HCT116 (cell line): ENCODE results near the gene SYAP1. TPM values are rescaled to one million over a fixed set of nuclear protein-coding genes. Genes with fewer than 3 reads are reported as not detected.

ENCODE experiments used
- ATAC-seq: fragments of 200-7000 bp; cut with Tn5 transposase; 2 replicates; pipeline ENCODE4 v1.9.1; 2020; ENCODE audit warnings: mild to moderate bottlenecking, moderate library complexity
- BruUV-seq: library from RNA; stranded (reverse); fragments of 400-500 nt; replicated peaks from 2 replicates; lab custom pipeline; 2021; lab: Mats Ljungman, UMichigan
- CTCF ChIA-PET: fragments of 300-600 bp; sonication (Branson Sonifier 250); formaldehyde crosslinking; loops from one replicate; lab custom pipeline; 2021; ENCODE audit warnings: antibody characterized with exemption; lab: Charles Lee
- POLR2A ChIA-PET: fragments of 300-600, 350-600 bp; sonication (Branson Sonifier 250); formaldehyde crosslinking; loops from one replicate; lab custom pipeline; 2021; ENCODE audit warnings: antibody characterized with exemption; lab: Charles Lee
- RAD21 ChIA-PET, 2 experiments: fragments of 300-600 bp; sonication (Branson Sonifier 250); formaldehyde crosslinking; loops; one replicate each; lab custom pipeline; 2023; ENCODE audit warnings: low total read pairs in 2 of 2; ENCODE audit not compliant: uncharacterized antibody in 2 of 2, unreplicated experiment in 2 of 2, low non-redundant PET in 1 of 2; lab: Charles Lee
- DNase-seq: peaks from one replicate; pipeline ENCODE4 v3.0.0-alpha.2; 2010; ENCODE audit warnings: low read depth, low spot score
- H2AFZ ChIP-seq: fragments of 200-600 bp; shearing (Covaris generic), sonication (generic); 2 replicates; pipeline ENCODE4 v1.6.1; 2017; ENCODE audit warnings: low read depth, mixed run types, mixed read lengths, antibody characterized with exemption, low read length; ENCODE audit not compliant: poor library complexity, severe bottlenecking
- H3K27ac ChIP-seq: 2 replicates; pipeline ENCODE4 v1.5.1; 2012; ENCODE audit warnings: low read depth, low read length
- H3K27me3 ChIP-seq: fragments of 200-600 bp; sonication (generic); 2 replicates; pipeline ENCODE4 v1.6.1; 2016; ENCODE audit warnings: mixed run types, low read length, mixed read lengths; ENCODE audit not compliant: insufficient read depth
- H3K36me3 ChIP-seq, 2 experiments: fragments of 200-500 bp in 1 of 2; fragments of 200-600 bp in 1 of 2; sonication (Bioruptor generic) in 1 of 2; sonication (generic) in 1 of 2; 2 replicates each; pipeline versions ENCODE4 v1.5.1 to v1.6.1; 2014 to 2016; ENCODE audit warnings: low read length in 2 of 2, inconsistent platforms in 1 of 2, mixed read lengths in 1 of 2, mixed run types in 1 of 2; ENCODE audit not compliant: insufficient read depth in 2 of 2, control insufficient read depth in 1 of 2
- H3K4me1 ChIP-seq, 2 experiments: fragments of 200-600 bp in 1 of 2; sonication (generic) in 1 of 2; 2 replicates each; pipeline versions ENCODE4 v1.5.1 to v1.6.1; 2012 to 2017; ENCODE audit warnings: low read length in 2 of 2, inconsistent platforms in 1 of 2, mild to moderate bottlenecking in 1 of 2, mixed read lengths in 1 of 2, mixed run types in 1 of 2, moderate library complexity in 1 of 2; ENCODE audit not compliant: insufficient read depth in 2 of 2, control insufficient read depth in 1 of 2
- H3K4me2 ChIP-seq: fragments of 200-600 bp; sonication (generic); 2 replicates; pipeline ENCODE4 v1.6.1; 2017; ENCODE audit warnings: mixed run types, low read length, mixed read lengths
- H3K4me3 ChIP-seq, 2 experiments: fragments of 200-600 bp in 1 of 2; sonication (generic) in 1 of 2; replicated peaks in 1 of 2; 2 replicates each; pipeline ENCODE4 v1.5.1; 2011 to 2016; ENCODE audit warnings: low read length in 2 of 2, control low read depth in 1 of 2, low read depth in 1 of 2, mild to moderate bottlenecking in 1 of 2, mixed read lengths in 1 of 2, mixed run types in 1 of 2
- H3K79me2 ChIP-seq: fragments of 200-600 bp; sonication (generic); 2 replicates; pipeline ENCODE4 v1.6.1; 2017; ENCODE audit warnings: mild to moderate bottlenecking, mixed run types, low read length, moderate library complexity, mixed read lengths; ENCODE audit not compliant: insufficient read depth
- H3K9ac ChIP-seq: fragments of 200-600 bp; sonication (generic); 2 replicates; pipeline ENCODE4 v1.6.1; 2016; ENCODE audit warnings: low read length, mixed read lengths
- H3K9me2 ChIP-seq: fragments of 200-600 bp; sonication (generic), shearing (Covaris generic); 2 replicates; pipeline ENCODE4 v1.6.1; 2017; ENCODE audit warnings: mixed run types, mild to moderate bottlenecking, moderate library complexity; ENCODE audit not compliant: insufficient read depth
- H3K9me3 ChIP-seq, 2 experiments: fragments of 200-500 bp in 1 of 2; fragments of 200-600 bp in 1 of 2; sonication (Bioruptor generic) in 1 of 2; sonication (generic) in 1 of 2; 2 replicates each; pipeline ENCODE4 v1.6.1; 2014 to 2017; ENCODE audit warnings: low read length in 2 of 2, mixed read lengths in 2 of 2, inconsistent platforms in 1 of 2, low read depth in 1 of 2, mild to moderate bottlenecking in 1 of 2, mixed run types in 1 of 2, moderate library complexity in 1 of 2; ENCODE audit not compliant: control insufficient read depth in 1 of 2, insufficient read depth in 1 of 2
- H4K20me1 ChIP-seq: fragments of 200-600 bp; sonication (generic), shearing (Covaris generic); 2 replicates; pipeline ENCODE4 v1.6.1; 2017; ENCODE audit warnings: mixed run types, mild to moderate bottlenecking, moderate library complexity; ENCODE audit not compliant: insufficient read depth
- ATF3 ChIP-seq: IDR thresholded peaks from 2 replicates; pipeline ENCODE4 v1.6.1; 2012
- CBX3 ChIP-seq: IDR thresholded peaks from 2 replicates; pipeline ENCODE4 v1.6.1; 2012; ENCODE audit warnings: low read depth
- CEBPB ChIP-seq: IDR thresholded peaks from 2 replicates; pipeline ENCODE4 v1.6.1; 2012; ENCODE audit warnings: low read depth
- EGR1 ChIP-seq: IDR thresholded peaks from 2 replicates; pipeline ENCODE4 v1.6.1; 2012; ENCODE audit warnings: low read depth
- ELF1 ChIP-seq: IDR thresholded peaks from 2 replicates; pipeline ENCODE4 v1.6.1; 2012; ENCODE audit warnings: low read depth, borderline replicate concordance
- EZH2 ChIP-seq: fragments of 200-600 bp; sonication (generic); IDR thresholded peaks from 2 replicates; pipeline ENCODE4 v1.6.1; 2017; ENCODE audit warnings: antibody characterized with exemption, mixed run types
- EZH2phosphoT487 ChIP-seq: fragments of 200-600 bp; IDR thresholded peaks from 2 replicates; pipeline ENCODE4 v1.6.1; 2018; ENCODE audit warnings: antibody characterized with exemption, borderline replicate concordance
- FOSL1 ChIP-seq: IDR thresholded peaks from 2 replicates; pipeline ENCODE4 v1.6.1; 2012; ENCODE audit warnings: low read depth
- JUND ChIP-seq: IDR thresholded peaks from 2 replicates; pipeline ENCODE4 v1.6.1; 2012
- POLR2A ChIP-seq: IDR thresholded peaks from 2 replicates; pipeline ENCODE4 v1.7.0; 2011; ENCODE audit warnings: borderline replicate concordance; ENCODE audit not compliant: insufficient read depth, insufficient read length; ENCODE audit errors: extremely low read depth
- POLR2AphosphoS5 ChIP-seq: IDR thresholded peaks from 2 replicates; pipeline ENCODE4 v1.6.1; 2011; ENCODE audit warnings: mild to moderate bottlenecking, low read depth, low read length, moderate library complexity
- RAD21 ChIP-seq: IDR thresholded peaks from 2 replicates; pipeline ENCODE4 v1.6.1; 2012; ENCODE audit warnings: low read depth, mild to moderate bottlenecking
- SP1 ChIP-seq: IDR thresholded peaks from 2 replicates; pipeline ENCODE4 v1.6.1; 2012; ENCODE audit warnings: low read depth
- TCF7L2 ChIP-seq: IDR thresholded peaks from 2 replicates; pipeline ENCODE4 v1.7.0; 2011; ENCODE audit warnings: borderline replicate concordance, inconsistent platforms; ENCODE audit not compliant: insufficient read depth, insufficient read length; ENCODE audit errors: extremely low read depth
- YY1 ChIP-seq: IDR thresholded peaks from 2 replicates; pipeline ENCODE4 v1.6.1; 2011; ENCODE audit warnings: low read length, low read depth, moderate library complexity, mild to moderate bottlenecking; ENCODE audit not compliant: insufficient replicate concordance; ENCODE audit errors: extremely low read depth
- ZNF274 ChIP-seq: fragments of 200-500 bp; sonication (Bioruptor generic); IDR thresholded peaks from 2 replicates; pipeline ENCODE4 v1.6.1; 2014; ENCODE audit warnings: mild to moderate bottlenecking, low read depth, low read length, inconsistent platforms
- intact Hi-C: fragments of 100-400 bp; cut with micrococcal nuclease; formaldehyde crosslinking; loops from 2 replicates; pipeline ENCODE4 v1.10.0; 2022
- total RNA-seq: library from RNA; stranded (reverse); gene quantifications from one replicate; pipeline ENCODE4 v1.2.1, GENCODE V29; 2021; ENCODE audit not compliant: unreplicated experiment
- TF ChIP-seq, protein P1 (sequence below): IDR thresholded peaks from 2 replicates; pipeline ENCODE4 v1.6.1; 2011; ENCODE audit warnings: mild to moderate bottlenecking, low read length, moderate library complexity; ENCODE audit not compliant: insufficient replicate concordance; ENCODE audit errors: extremely low read depth
- TF ChIP-seq, protein P2 (sequence below), 3 experiments: fragments of 200-600 bp in 1 of 3; sonication (generic) in 1 of 3; IDR thresholded peaks in 2 of 3; conservative IDR thresholded peaks in 1 of 3; 2 replicates each; pipeline ENCODE4 v1.5.1; 2012 to 2017; ENCODE audit warnings: low read depth in 2 of 3, low read length in 2 of 3, antibody characterized with exemption in 1 of 3, borderline replicate concordance in 1 of 3, control low read depth in 1 of 3, mild to moderate bottlenecking in 1 of 3, mixed read lengths in 1 of 3, mixed run types in 1 of 3, moderate library complexity in 1 of 3; ENCODE audit not compliant: insufficient read depth in 1 of 3
- TF ChIP-seq, protein P3 (sequence below): IDR thresholded peaks from 2 replicates; pipeline ENCODE4 v1.6.1; 2012

The SYAP1 gene
- total RNA-seq, 1 experiment from 2014 or later, result 24.8 TPM

- Histone ChIP-seq H2AFZ (no peak overlapping the region), H3K27ac (no peak overlapping the region), H3K4me2 (no peak overlapping the region), H3K9me2 (no peaks in the 10 kb centered on the region), H3K4me1 (no peaks in the 10 kb centered on the region), H3K27me3 (no peaks in the 10 kb centered on the region), H4K20me1 (no peaks in the 10 kb centered on the region), H3K9me3 (no peaks in the 10 kb centered on the region), H3K4me3 (no peak overlapping the region), H3K79me2 (no peaks in the 10 kb centered on the region), H3K36me3 (no peaks in the 10 kb centered on the region; a peak in 2 of 4 replicates), H3K9ac (no peak overlapping the region)
- POLR2A ChIA-PET, result no interaction called here
- RAD21 ChIA-PET, result no interaction called here
- no TSS peak for BruUV-seq
- intact Hi-C loops, result no loop called here
- TF ChIP-seq EZH2phosphoT487, result no peak
- TF ChIP-seq, protein P1, sequence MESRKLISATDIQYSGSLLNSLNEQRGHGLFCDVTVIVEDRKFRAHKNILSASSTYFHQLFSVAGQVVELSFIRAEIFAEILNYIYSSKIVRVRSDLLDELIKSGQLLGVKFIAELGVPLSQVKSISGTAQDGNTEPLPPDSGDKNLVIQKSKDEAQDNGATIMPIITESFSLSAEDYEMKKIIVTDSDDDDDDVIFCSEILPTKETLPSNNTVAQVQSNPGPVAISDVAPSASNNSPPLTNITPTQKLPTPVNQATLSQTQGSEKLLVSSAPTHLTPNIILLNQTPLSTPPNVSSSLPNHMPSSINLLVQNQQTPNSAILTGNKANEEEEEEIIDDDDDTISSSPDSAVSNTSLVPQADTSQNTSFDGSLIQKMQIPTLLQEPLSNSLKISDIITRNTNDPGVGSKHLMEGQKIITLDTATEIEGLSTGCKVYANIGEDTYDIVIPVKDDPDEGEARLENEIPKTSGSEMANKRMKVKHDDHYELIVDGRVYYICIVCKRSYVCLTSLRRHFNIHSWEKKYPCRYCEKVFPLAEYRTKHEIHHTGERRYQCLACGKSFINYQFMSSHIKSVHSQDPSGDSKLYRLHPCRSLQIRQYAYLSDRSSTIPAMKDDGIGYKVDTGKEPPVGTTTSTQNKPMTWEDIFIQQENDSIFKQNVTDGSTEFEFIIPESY, result no peak
- TF ChIP-seq, protein P2, sequence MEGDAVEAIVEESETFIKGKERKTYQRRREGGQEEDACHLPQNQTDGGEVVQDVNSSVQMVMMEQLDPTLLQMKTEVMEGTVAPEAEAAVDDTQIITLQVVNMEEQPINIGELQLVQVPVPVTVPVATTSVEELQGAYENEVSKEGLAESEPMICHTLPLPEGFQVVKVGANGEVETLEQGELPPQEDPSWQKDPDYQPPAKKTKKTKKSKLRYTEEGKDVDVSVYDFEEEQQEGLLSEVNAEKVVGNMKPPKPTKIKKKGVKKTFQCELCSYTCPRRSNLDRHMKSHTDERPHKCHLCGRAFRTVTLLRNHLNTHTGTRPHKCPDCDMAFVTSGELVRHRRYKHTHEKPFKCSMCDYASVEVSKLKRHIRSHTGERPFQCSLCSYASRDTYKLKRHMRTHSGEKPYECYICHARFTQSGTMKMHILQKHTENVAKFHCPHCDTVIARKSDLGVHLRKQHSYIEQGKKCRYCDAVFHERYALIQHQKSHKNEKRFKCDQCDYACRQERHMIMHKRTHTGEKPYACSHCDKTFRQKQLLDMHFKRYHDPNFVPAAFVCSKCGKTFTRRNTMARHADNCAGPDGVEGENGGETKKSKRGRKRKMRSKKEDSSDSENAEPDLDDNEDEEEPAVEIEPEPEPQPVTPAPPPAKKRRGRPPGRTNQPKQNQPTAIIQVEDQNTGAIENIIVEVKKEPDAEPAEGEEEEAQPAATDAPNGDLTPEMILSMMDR (IDR thresholded peaks at IDR 0.05 in 2 of 3, conservative IDR thresholded peaks at IDR 0.05 in 1 of 3; ENCODE audit: borderline replicate concordance in 1 of 3, insufficient read depth in 1 of 3, low read depth in 2 of 3, low read length in 2 of 3), result no peak
- no peak for TF ChIP-seq CEBPB
- no peak for TF ChIP-seq FOSL1
- no peak for TF ChIP-seq SP1
- no peak for TF ChIP-seq JUND
- no peak for TF ChIP-seq EZH2
- no peak for TF ChIP-seq ELF1
- TF ChIP-seq CBX3, result no peak
- TF ChIP-seq POLR2AphosphoS5, result no peak
- TF ChIP-seq ATF3, result no peak
- TF ChIP-seq ZNF274, result no peak
- TF ChIP-seq TCF7L2, result no peak
- no peak for TF ChIP-seq POLR2A
- no peak for TF ChIP-seq EGR1
- TF ChIP-seq RAD21, result no peak
- no peak for TF ChIP-seq YY1
- TF ChIP-seq, protein P3, sequence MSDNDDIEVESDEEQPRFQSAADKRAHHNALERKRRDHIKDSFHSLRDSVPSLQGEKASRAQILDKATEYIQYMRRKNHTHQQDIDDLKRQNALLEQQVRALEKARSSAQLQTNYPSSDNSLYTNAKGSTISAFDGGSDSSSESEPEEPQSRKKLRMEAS, result no peak
- no peak for DNase-seq
- CTCF ChIA-PET, result no interaction called here
- ATAC-seq, result no peak
Observed at GRCh38 chrX:16748425-16748824, 29.0 kb downstream of the SYAP1 start.
